Trophoblast cell (in vitro differentiated cells and primary cell): Measurements from ENCODE around the gene FANCD2OS.
A peak's percentile ranks its signal among the peaks of the same experiment; 100 is the strongest.

Experiments used
- DNase-seq, 2 donors: peaks; one replicate each; pipeline ENCODE4 v3.0.0-alpha.2; 2016
- H2AFZ ChIP-seq: 2 replicates; pipeline ENCODE4 v1.6.1; 2013; ENCODE audit warnings: low read length, moderate library complexity, mild to moderate bottlenecking; ENCODE audit not compliant: insufficient read depth, poor library complexity
- H2AK5ac ChIP-seq: 2 replicates; pipeline ENCODE4 v1.6.1; 2013; ENCODE audit warnings: mild to moderate bottlenecking, low read length
- H2BK120ac ChIP-seq: 2 replicates; pipeline ENCODE4 v1.6.1; 2013; ENCODE audit warnings: low read length, mild to moderate bottlenecking, moderate library complexity; ENCODE audit not compliant: insufficient read depth, poor library complexity
- H2BK12ac ChIP-seq: 2 replicates; pipeline ENCODE4 v1.6.1; 2013; ENCODE audit warnings: mild to moderate bottlenecking, low read length, moderate library complexity
- H2BK5ac ChIP-seq: 2 replicates; pipeline ENCODE4 v1.6.1; 2013; ENCODE audit warnings: low read length, low read depth, moderate library complexity, mild to moderate bottlenecking; ENCODE audit not compliant: poor library complexity
- H3K14ac ChIP-seq: 2 replicates; pipeline ENCODE4 v1.6.1; 2013; ENCODE audit warnings: mild to moderate bottlenecking, low read length
- H3K18ac ChIP-seq: 2 replicates; pipeline ENCODE4 v1.6.1; 2013; ENCODE audit warnings: mild to moderate bottlenecking, low read length
- H3K23ac ChIP-seq: 2 replicates; pipeline ENCODE4 v1.6.1; 2013; ENCODE audit warnings: low read length
- H3K27ac ChIP-seq: 2 replicates; pipeline ENCODE4 v1.5.1; 2013; ENCODE audit warnings: low read depth, mild to moderate bottlenecking, inconsistent platforms, low read length, moderate library complexity
- H3K27me3 ChIP-seq: 2 replicates; pipeline ENCODE4 v1.6.1; 2013; ENCODE audit warnings: inconsistent platforms, mild to moderate bottlenecking, low read length, moderate library complexity; ENCODE audit not compliant: insufficient read depth
- H3K36me3 ChIP-seq, 2 experiments: 1 replicate in 1 of 2; 2 replicates in 1 of 2; pipeline ENCODE4 v1.6.1; 2013; ENCODE audit warnings: low read length in 2 of 2, mild to moderate bottlenecking in 2 of 2, moderate library complexity in 1 of 2; ENCODE audit not compliant: insufficient read depth in 2 of 2, control insufficient read depth in 1 of 2
- H3K4ac ChIP-seq: 2 replicates; pipeline ENCODE4 v1.6.1; 2013; ENCODE audit warnings: low read depth, mild to moderate bottlenecking, low read length, moderate library complexity
- H3K4me1 ChIP-seq, 2 experiments: 1 replicate in 1 of 2; 2 replicates in 1 of 2; pipeline ENCODE4 v1.6.1; 2013; ENCODE audit warnings: low read length in 2 of 2, mild to moderate bottlenecking in 2 of 2, moderate library complexity in 1 of 2; ENCODE audit not compliant: insufficient read depth in 2 of 2, control insufficient read depth in 1 of 2
- H3K4me2 ChIP-seq: 2 replicates; pipeline ENCODE4 v1.6.1; 2013; ENCODE audit warnings: inconsistent platforms, mild to moderate bottlenecking, low read length, moderate library complexity
- H3K4me3 ChIP-seq: 2 replicates; pipeline ENCODE4 v1.5.1; 2013; ENCODE audit warnings: mild to moderate bottlenecking, low read depth, low read length, inconsistent platforms
- H3K79me1 ChIP-seq: one replicate; pipeline ENCODE4 v1.6.1; 2013; ENCODE audit warnings: low read length
- H3K79me2 ChIP-seq: 2 replicates; pipeline ENCODE4 v1.6.1; 2013; ENCODE audit warnings: low read length, mild to moderate bottlenecking; ENCODE audit not compliant: control insufficient read depth, insufficient read depth, poor library complexity
- H3K9ac ChIP-seq: 2 replicates; pipeline ENCODE4 v1.6.1; 2013; ENCODE audit warnings: mild to moderate bottlenecking, low read length
- H3K9me3 ChIP-seq: 2 replicates; pipeline ENCODE4 v1.6.1; 2013; ENCODE audit warnings: low read depth, mild to moderate bottlenecking, control low read depth, inconsistent platforms, low read length; ENCODE audit not compliant: insufficient read depth
- H4K12ac ChIP-seq: 2 replicates; pipeline ENCODE4 v1.6.1; 2013; ENCODE audit warnings: low read depth, mild to moderate bottlenecking, low read length, moderate library complexity
- H4K8ac ChIP-seq: 2 replicates; pipeline ENCODE4 v1.6.1; 2013; ENCODE audit warnings: low read depth, mild to moderate bottlenecking, low read length, moderate library complexity
- H4K91ac ChIP-seq: one replicate; pipeline ENCODE4 v1.6.1; 2013; ENCODE audit warnings: low read depth, mild to moderate bottlenecking, low read length, moderate library complexity
- WGBS: extraction: QIAGEN DNeasy Blood & Tissue Kit; methylation state at CpG from one replicate; pipeline ENCODE4 v1.1.7; 2013; ENCODE audit warnings: missing lambda C conversion rate; ENCODE audit not compliant: insufficient read length, insufficient coverage; ENCODE audit errors: extremely low coverage; 5-methylcytosine and 5-hydroxymethylcytosine counted together

FANCD2OS gene

DNA sequence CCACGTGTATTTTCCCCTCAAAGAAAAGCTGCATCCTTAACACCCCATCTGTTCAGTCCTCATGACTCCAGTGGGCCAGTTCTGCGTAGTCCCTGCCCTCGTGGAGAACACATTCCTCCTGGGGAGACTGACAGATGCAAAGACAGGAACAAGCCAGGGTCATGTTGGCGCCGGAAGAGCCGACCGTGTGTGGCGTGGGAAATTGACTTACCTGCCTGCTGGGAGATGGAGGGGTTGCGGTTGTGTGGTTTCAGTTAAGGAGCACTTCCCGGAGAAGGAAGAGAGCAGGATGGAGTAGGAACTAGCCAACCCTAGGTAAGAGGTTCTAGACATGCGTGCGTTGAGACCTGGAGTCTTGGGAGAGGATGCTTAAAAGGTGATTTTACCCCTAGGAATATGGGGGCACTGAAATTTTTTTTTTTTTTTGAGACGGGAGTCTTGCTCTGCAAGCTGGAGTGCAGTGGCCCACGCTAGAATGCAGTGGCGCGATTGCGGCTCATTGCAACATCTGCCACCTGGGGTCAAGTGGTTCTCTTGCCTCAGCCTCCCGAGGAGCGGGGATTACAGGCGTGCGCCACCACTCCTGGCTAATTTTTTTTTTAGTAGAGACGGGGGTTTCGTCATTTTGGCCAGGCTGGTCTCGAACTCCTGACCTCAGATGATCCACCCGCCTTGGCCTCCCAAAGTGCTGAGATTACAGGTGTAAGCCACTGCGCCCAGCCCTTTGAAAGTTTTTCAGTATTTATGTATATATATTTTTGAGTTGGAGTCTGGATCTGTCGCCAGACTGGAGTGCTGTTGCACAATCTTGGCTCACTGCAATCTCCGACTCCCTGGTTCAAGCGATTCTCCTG is 34.9 kb upstream of the FANCD2OS start:
- peak overlapping the region; percentile 53 for H3K4me3 ChIP-seq
- DNase-seq = peak; percentile 53 to 65
- peaks cover 19% of the 10 kb centered on the region for H3K79me2 ChIP-seq
- no peak overlapping the region for H2AK5ac ChIP-seq
- no CpG with 5 or more reads among the region's 29 CpGs for WGBS
- H4K8ac ChIP-seq = no peak overlapping the region
- H2BK5ac ChIP-seq = no peak overlapping the region
- no peak overlapping the region for H2AFZ ChIP-seq
- peaks cover 2 to 3% of the 10 kb centered on the region in 2 experiments for H3K36me3 ChIP-seq
- peak overlapping the region; percentile 2 for H4K12ac ChIP-seq
- H3K79me1 ChIP-seq = peaks cover 9% of the 10 kb centered on the region
- H3K9ac ChIP-seq = peak overlapping the region; percentile 6
- H3K23ac ChIP-seq = no peak overlapping the region
- H3K14ac ChIP-seq = no peak overlapping the region
- no peaks in the 10 kb centered on the region for H3K27me3 ChIP-seq
- H3K4me2 ChIP-seq = peak overlapping the region; percentile 62
- no peak overlapping the region for H2BK12ac ChIP-seq
- no peak overlapping the region for H2BK120ac ChIP-seq
- H3K18ac ChIP-seq = no peak overlapping the region
- no peak overlapping the region for H3K27ac ChIP-seq
- H3K4ac ChIP-seq = peak overlapping the region; percentile 16
- no peaks in the 10 kb centered on the region for H3K9me3 ChIP-seq
- no peak overlapping the region for H4K91ac ChIP-seq
- H3K4me1 ChIP-seq = peaks cover 6 to 11% of the 10 kb centered on the region in 2 experiments

DNA sequence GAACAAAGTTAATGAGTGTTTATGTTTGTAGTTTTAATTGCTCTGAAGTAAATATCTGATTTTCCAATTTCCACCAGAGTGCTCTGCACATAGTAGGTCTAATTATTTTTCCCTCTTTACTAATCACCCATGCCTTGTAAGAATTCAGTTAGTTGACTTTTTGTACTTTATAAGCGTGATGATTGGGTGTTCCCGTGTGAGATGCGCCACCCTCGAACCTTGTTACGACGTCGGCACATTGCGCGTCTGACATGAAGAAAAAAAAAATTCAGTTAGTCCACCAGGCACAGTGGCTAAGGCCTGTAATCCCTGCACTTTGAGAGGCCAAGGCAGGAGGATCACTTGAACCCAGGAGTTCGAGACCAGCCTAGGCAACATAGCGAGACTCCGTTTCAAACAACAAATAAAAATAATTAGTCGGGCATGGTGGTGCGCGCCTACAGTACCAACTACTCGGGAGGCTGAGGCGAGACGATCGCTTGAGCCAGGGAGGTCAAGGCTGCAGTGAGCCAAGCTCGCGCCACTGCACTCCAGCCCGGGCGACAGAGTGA is 33.0 kb upstream of the FANCD2OS start:
- Histone ChIP-seq H2BK5ac (no peak overlapping the region), H3K18ac (no peak overlapping the region), H3K4me2 (peak overlapping the region; percentile 58), H3K9ac (no peak overlapping the region), H2BK120ac (no peak overlapping the region), H3K27ac (no peak overlapping the region), H2AFZ (peak overlapping the region; percentile 72), H3K14ac (peak overlapping the region; percentile 2), H2BK12ac (no peak overlapping the region), H4K8ac (peak overlapping the region; percentile 83), H3K4ac (no peak overlapping the region), H3K9me3 (peaks cover 4% of the 10 kb centered on the region), H3K79me1 (peaks cover 9% of the 10 kb centered on the region), H3K4me1 (peaks cover 6 to 11% of the 10 kb centered on the region in 2 experiments), H4K12ac (peak overlapping the region; percentile 79), H3K79me2 (peaks cover 19% of the 10 kb centered on the region), H3K23ac (no peak overlapping the region), H2AK5ac (no peak overlapping the region), H4K91ac (peak overlapping the region; percentile 55), H3K4me3 (no peak overlapping the region), H3K27me3 (no peaks in the 10 kb centered on the region), H3K36me3 (no peaks in the 10 kb centered on the region)
- DNase-seq = no peak
- no CpG with 5 or more reads among the region's 23 CpGs for WGBS

DNA sequence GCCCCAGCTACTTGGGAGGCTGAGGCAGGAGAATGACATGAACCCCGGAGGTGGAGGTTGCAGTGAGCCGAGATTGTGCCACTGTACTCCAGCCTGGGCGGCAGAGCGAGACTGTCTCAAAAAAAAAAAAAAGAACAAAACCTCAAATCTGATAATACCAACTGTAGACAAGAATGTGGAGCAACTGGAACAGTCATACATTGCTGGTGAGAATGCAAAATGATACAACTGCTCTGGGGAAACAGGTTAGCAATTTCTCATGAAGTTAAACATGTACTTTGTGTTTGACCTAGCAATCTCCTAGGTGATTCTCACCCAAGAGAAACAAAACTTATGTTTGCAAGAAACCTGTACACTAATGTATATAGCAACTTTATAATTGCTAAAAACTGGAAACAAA is 29.1 kb upstream of the FANCD2OS start:
- no peak overlapping the region for H2BK12ac ChIP-seq
- DNase-seq = peak; percentile 70 to 93
- H3K36me3 ChIP-seq = no peaks in the 10 kb centered on the region
- no peak overlapping the region for H2BK120ac ChIP-seq
- H2AK5ac ChIP-seq = no peak overlapping the region
- H2BK5ac ChIP-seq = no peak overlapping the region
- no peak overlapping the region for H3K14ac ChIP-seq
- no peak overlapping the region for H2AFZ ChIP-seq
- no peak overlapping the region for H3K27ac ChIP-seq
- no peak overlapping the region for H3K9ac ChIP-seq
- H3K23ac ChIP-seq = no peak overlapping the region
- H4K8ac ChIP-seq = no peak overlapping the region
- no peaks in the 10 kb centered on the region for H3K4me1 ChIP-seq
- H4K12ac ChIP-seq = no peak overlapping the region
- no peak overlapping the region for H3K4me2 ChIP-seq
- no peak overlapping the region for H3K4ac ChIP-seq
- no peak overlapping the region for H4K91ac ChIP-seq
- H3K27me3 ChIP-seq = no peaks in the 10 kb centered on the region
- peaks cover 8% of the 10 kb centered on the region for H3K9me3 ChIP-seq
- no peak overlapping the region for H3K18ac ChIP-seq
- H3K4me3 ChIP-seq = no peak overlapping the region
- H3K79me2 ChIP-seq = peaks cover 5% of the 10 kb centered on the region
- WGBS = no CpG with 5 or more reads among the region's 4 CpGs
- peaks cover 7% of the 10 kb centered on the region for H3K79me1 ChIP-seq

DNA sequence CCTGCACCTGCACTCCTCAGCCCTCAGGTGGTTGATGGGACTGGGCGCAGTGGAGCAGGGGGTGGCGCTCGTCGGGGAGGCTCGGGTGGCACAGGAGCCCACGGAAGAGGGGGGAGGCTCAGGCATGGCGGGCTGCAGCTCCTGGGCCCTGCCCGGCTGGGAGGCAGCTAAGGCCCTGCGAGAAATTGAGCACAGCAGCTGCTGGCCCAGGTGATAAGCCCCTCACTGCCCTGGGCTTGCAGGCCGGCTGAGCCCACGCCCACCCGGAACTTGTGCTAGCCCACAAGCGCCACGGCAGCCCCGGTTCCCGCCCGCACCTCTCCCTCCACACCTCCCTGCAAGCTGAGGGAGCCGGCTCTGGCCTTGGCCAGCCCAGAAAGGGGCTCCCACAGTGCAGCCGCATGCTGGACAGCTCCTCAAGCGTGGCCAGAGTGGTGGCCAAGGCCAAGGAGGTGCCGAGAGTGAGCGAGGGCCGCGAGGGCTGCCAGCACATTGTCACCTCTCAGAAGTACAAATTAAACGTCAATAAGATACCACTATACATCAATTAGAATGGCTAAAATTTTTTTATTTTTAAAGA is 28.5 kb upstream of the FANCD2OS start:
- Histone ChIP-seq H3K4ac (no peak overlapping the region), H3K9me3 (peaks cover 8% of the 10 kb centered on the region), H2BK120ac (no peak overlapping the region), H3K9ac (no peak overlapping the region), H4K91ac (no peak overlapping the region), H3K79me1 (peaks cover 2% of the 10 kb centered on the region), H2AK5ac (no peak overlapping the region), H2BK12ac (peak overlapping the region; percentile 13), H3K79me2 (no peaks in the 10 kb centered on the region), H3K4me1 (no peaks in the 10 kb centered on the region), H3K18ac (no peak overlapping the region), H3K4me2 (no peak overlapping the region), H3K14ac (no peak overlapping the region), H3K4me3 (no peak overlapping the region), H3K27ac (no peak overlapping the region), H2BK5ac (no peak overlapping the region), H3K36me3 (no peaks in the 10 kb centered on the region), H3K27me3 (no peaks in the 10 kb centered on the region), H4K12ac (no peak overlapping the region), H2AFZ (no peak overlapping the region), H3K23ac (no peak overlapping the region), H4K8ac (no peak overlapping the region)
- DNase-seq = no peak
- no CpG with 5 or more reads among the region's 25 CpGs for WGBS
